ENCODE results near the gene CLK3.

The CLK3 gene

DNA sequence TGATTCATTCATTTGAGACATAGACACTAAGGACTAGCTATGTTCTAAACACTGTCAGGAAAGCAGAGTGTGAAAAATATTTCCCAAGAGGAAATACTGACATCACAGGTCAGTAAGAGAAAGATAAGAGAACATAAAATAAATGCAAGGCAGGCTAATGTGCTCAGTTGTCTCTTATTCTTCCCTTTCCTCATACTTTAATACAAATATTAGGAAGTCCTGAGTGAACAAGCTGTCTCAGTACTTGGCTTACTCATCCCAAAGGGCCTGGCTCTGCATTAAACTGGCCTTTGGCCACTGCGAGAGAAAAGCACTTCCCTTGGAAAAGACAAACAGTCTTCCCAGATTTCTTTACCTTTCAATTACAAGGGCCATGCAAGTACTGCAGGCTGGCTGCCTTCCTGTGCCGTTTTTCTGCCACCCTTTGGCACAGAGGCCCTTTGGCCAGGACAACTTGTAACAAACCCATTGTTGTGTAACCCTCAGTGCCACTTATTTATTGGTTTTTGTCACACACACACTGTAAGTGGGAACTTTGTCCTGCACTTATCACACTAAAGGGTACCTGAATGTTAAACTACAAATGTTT is 48.5 kb downstream of the CLK3 start:
- ATAC-seq (ENCODE audit: low read depth) (peak; percentile 83), DNase-seq (ENCODE audit: low spot score) (no peak)
- H3K9me3 ChIP-seq (ENCODE audit: severe bottlenecking) = no peaks in the 10 kb centered on the region
- H3K27me3 ChIP-seq (ENCODE audit: insufficient read depth, poor library complexity, severe bottlenecking) = no peaks in the 10 kb centered on the region
- TF ChIP-seq, protein P1, sequence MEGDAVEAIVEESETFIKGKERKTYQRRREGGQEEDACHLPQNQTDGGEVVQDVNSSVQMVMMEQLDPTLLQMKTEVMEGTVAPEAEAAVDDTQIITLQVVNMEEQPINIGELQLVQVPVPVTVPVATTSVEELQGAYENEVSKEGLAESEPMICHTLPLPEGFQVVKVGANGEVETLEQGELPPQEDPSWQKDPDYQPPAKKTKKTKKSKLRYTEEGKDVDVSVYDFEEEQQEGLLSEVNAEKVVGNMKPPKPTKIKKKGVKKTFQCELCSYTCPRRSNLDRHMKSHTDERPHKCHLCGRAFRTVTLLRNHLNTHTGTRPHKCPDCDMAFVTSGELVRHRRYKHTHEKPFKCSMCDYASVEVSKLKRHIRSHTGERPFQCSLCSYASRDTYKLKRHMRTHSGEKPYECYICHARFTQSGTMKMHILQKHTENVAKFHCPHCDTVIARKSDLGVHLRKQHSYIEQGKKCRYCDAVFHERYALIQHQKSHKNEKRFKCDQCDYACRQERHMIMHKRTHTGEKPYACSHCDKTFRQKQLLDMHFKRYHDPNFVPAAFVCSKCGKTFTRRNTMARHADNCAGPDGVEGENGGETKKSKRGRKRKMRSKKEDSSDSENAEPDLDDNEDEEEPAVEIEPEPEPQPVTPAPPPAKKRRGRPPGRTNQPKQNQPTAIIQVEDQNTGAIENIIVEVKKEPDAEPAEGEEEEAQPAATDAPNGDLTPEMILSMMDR (IDR thresholded peaks at IDR 0.05; ENCODE audit: poor library complexity, severe bottlenecking) = no peak
- peaks cover 31% of the 10 kb centered on the region for H3K36me3 ChIP-seq (ENCODE audit: low read depth)
- H3K4me1 ChIP-seq (ENCODE audit: insufficient read depth, poor library complexity, severe bottlenecking) = no peaks in the 10 kb centered on the region
- H3K4me3 ChIP-seq (ENCODE audit: severe bottlenecking) = no peak overlapping the region
- peak overlapping the region; percentile 29 for H3K27ac ChIP-seq (ENCODE audit: poor library complexity, severe bottlenecking)

DNA sequence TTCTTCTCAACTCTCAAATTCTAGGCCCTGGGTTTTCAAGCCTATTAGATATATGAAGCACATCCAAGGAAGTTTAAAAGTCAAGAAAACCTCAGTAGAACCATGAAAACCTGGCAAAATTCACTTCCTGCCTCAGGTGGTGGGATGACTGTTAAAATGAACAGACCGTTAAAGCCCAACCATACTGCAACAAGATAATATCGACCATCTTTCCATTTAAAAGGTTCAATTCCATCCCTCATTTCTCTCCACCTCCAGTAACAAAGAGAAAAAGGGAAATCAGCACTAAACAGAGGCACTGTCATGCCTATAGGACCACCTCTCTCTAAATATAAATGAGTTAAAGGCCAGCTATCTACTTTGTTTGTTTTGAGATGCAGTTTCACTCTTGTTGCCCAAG is 49.0 kb downstream of the CLK3 start:
- TF ChIP-seq, protein P1 (IDR thresholded peaks at IDR 0.05; ENCODE audit: poor library complexity, severe bottlenecking) = no peak
- H3K27ac ChIP-seq (ENCODE audit: poor library complexity, severe bottlenecking) = peak overlapping the region; percentile 29

DNA sequence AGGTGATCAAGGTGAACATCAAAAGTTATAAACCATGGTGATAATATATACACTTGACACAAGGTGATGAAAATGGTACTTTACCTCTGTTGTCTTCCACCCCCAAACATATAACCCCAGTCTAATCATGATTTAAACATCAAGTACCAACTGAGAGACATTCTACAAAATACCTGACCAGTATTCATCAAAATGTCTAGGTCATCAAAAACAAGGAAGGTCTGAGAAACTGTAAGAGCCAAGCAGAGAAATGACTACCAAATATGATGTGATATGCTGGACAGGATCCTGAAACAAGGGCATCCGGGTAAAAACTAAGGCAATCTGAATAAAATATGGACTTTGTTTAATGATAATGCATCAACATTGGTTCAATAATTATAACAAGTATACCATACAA is 52.3 kb downstream of the CLK3 start:
- Histone ChIP-seq H3K9me3 (ENCODE audit: severe bottlenecking) (no peaks in the 10 kb centered on the region), H3K36me3 (ENCODE audit: low read depth) (peaks cover 47% of the 10 kb centered on the region), H3K27ac (ENCODE audit: poor library complexity, severe bottlenecking) (no peak overlapping the region), H3K4me3 (ENCODE audit: severe bottlenecking) (no peak overlapping the region), H3K27me3 (ENCODE audit: insufficient read depth, poor library complexity, severe bottlenecking) (no peaks in the 10 kb centered on the region), H3K4me1 (ENCODE audit: insufficient read depth, poor library complexity, severe bottlenecking) (no peaks in the 10 kb centered on the region)
- DNase-seq (ENCODE audit: low spot score) (no peak), ATAC-seq (ENCODE audit: low read depth) (no peak)
- TF ChIP-seq, protein P1 (IDR thresholded peaks at IDR 0.05; ENCODE audit: poor library complexity, severe bottlenecking) = no peak

More for the DNA sequence above, 49.0 kb downstream of the CLK3 start:
- no peak for DNase-seq (ENCODE audit: low spot score)
- no peak for ATAC-seq (ENCODE audit: low read depth)
- Histone ChIP-seq H3K27me3 (ENCODE audit: insufficient read depth, poor library complexity, severe bottlenecking) (no peaks in the 10 kb centered on the region), H3K9me3 (ENCODE audit: severe bottlenecking) (no peaks in the 10 kb centered on the region), H3K36me3 (ENCODE audit: low read depth) (peaks cover 31% of the 10 kb centered on the region), H3K4me1 (ENCODE audit: insufficient read depth, poor library complexity, severe bottlenecking) (no peaks in the 10 kb centered on the region), H3K4me3 (ENCODE audit: severe bottlenecking) (no peak overlapping the region)

- DNase-seq (ENCODE audit: low spot score) = no peak
- TF ChIP-seq, protein P1 (IDR thresholded peaks at IDR 0.05; ENCODE audit: poor library complexity, severe bottlenecking) = no peak
- Histone ChIP-seq H3K36me3 (ENCODE audit: low read depth) (peaks cover 61% of the 10 kb centered on the region), H3K4me3 (ENCODE audit: severe bottlenecking) (no peak overlapping the region), H3K27me3 (ENCODE audit: insufficient read depth, poor library complexity, severe bottlenecking) (no peaks in the 10 kb centered on the region), H3K4me1 (ENCODE audit: insufficient read depth, poor library complexity, severe bottlenecking) (no peaks in the 10 kb centered on the region), H3K9me3 (ENCODE audit: severe bottlenecking) (no peaks in the 10 kb centered on the region), H3K27ac (ENCODE audit: poor library complexity, severe bottlenecking) (no peak overlapping the region)
- no peak for ATAC-seq (ENCODE audit: low read depth)
Observed at GRCh38 chr15:74669627-74670026, 54.0 kb downstream of the CLK3 start.

DNA sequence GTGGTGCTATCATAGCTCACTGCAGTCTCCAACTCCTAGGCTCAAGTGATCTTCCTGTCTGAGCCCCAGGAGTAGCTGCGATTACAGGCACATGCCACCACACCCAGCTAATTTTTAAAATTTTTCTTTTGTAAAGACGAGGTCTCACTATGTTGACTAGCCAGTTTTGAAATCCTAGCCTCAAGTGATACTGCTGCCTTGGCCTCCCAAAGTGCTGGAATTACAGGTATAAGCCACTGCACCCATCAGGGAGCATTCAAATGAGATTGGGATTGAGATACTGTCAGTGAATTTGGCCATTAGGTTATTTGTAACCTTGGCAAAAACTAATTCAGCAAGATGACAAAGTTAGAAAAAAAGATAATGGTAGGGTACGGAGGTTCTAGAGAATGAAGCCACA is 58.5 kb downstream of the CLK3 start:
- Histone ChIP-seq H3K4me3 (ENCODE audit: severe bottlenecking) (no peak overlapping the region), H3K27me3 (ENCODE audit: insufficient read depth, poor library complexity, severe bottlenecking) (no peaks in the 10 kb centered on the region), H3K4me1 (ENCODE audit: insufficient read depth, poor library complexity, severe bottlenecking) (no peaks in the 10 kb centered on the region), H3K36me3 (ENCODE audit: low read depth) (peaks cover 46% of the 10 kb centered on the region), H3K9me3 (ENCODE audit: severe bottlenecking) (no peaks in the 10 kb centered on the region), H3K27ac (ENCODE audit: poor library complexity, severe bottlenecking) (no peak overlapping the region)
- no peak for ATAC-seq (ENCODE audit: low read depth)
- no peak for DNase-seq (ENCODE audit: low spot score)
- TF ChIP-seq, protein P1 (IDR thresholded peaks at IDR 0.05; ENCODE audit: poor library complexity, severe bottlenecking) = no peak
